MM.1S (cell line): Measurements from ENCODE around the gene KIF24.

ENCODE experiments used
- CTCF ChIP-seq: fragments of 300-600 bp; sonication (generic); IDR thresholded peaks from 2 replicates; pipeline ENCODE4 v1.5.1; 2016; ENCODE audit warnings: antibody characterized with exemption, low read length, mixed read lengths
- EZH2phosphoT487 ChIP-seq: fragments of 300-600 bp; sonication (generic); IDR thresholded peaks from 2 replicates; pipeline ENCODE4 v1.6.1; 2018; ENCODE audit warnings: antibody characterized with exemption, low read length

- TF ChIP-seq CTCF: no peak
- TF ChIP-seq EZH2phosphoT487: no peak
Observed at GRCh38 chr9:34335376-34335775, 6.3 kb upstream of the KIF24 start.
